Left lung (tissue), 10 donors: ENCODE measurements around the gene SPDYE17. TPM values are rescaled to one million over a fixed set of nuclear protein-coding genes. Genes with fewer than 3 reads are reported as not detected.
"Not testable (repeated sequence)": the region's sequence is repeated elsewhere in the genome, so short reads cannot be mapped to it uniquely, and the experiment has no call there.

Source experiments
- ATAC-seq: fragments of 200-7000 bp; cut with Tn5 transposase; one replicate; pipeline ENCODE4 v1.9.1; 2020; ENCODE audit warnings: moderate library complexity
- DNase-seq, 4 donors: peaks; one replicate each; pipeline ENCODE4 v3.0.0-alpha.2; 2013 to 2020
- H3K27ac ChIP-seq, 2 donors: fragments of 200-600 bp; sonication (generic) in 1 of 2; one replicate each; pipeline versions ENCODE4 v1.5.0 to v1.8.0; 2020 to 2021
- H3K27me3 ChIP-seq, 2 donors: fragments of 200-600 bp; sonication (generic) in 1 of 2; one replicate each; pipeline versions ENCODE4 v1.5.0 to v1.8.0; 2020 to 2021
- H3K36me3 ChIP-seq, 2 donors: fragments of 200-600 bp; sonication (generic) in 1 of 2; one replicate each; pipeline versions ENCODE4 v1.5.0 to v1.8.0; 2020 to 2021
- H3K4me1 ChIP-seq, 2 donors: fragments of 200-600 bp; one replicate each; pipeline ENCODE4 v1.8.0; 2021
- H3K4me3 ChIP-seq, 2 donors: fragments of 200-600 bp; sonication (generic) in 1 of 2; one replicate each; pipeline versions ENCODE4 v1.5.0 to v1.8.0; 2020 to 2021; ENCODE audit warnings: mild to moderate bottlenecking in 1 of 2
- H3K9me3 ChIP-seq, 2 donors: fragments of 200-600 bp; sonication (generic) in 1 of 2; one replicate each; pipeline versions ENCODE4 v1.5.0 to v1.8.0; 2020 to 2021
- intact Hi-C, 2 donors: fragments of 100-400 bp; cut with DNase I; formaldehyde crosslinking; loops; one replicate each; pipeline versions ENCODE4 v1.11.2 to v1.14.2; 2022
- polyA plus RNA-seq, 6 donors: library from polyadenylated mRNA; unstranded; fragments of 120-200 nt; gene quantifications; one replicate each; pipeline ENCODE4 v1.2.1, GENCODE V29; 2013; ENCODE audit not compliant: insufficient read length in 6 of 6
- total RNA-seq, 2 donors: library from RNA; stranded (reverse); fragmentation: NEBNext Ultra II Directional; extraction: Animal tissue kit (Norgen Biotek cat#: 25700); gene quantifications; one replicate each; pipeline ENCODE4 v1.2.1, GENCODE V29; 2021
- donor health status: DM: no; HTN: yes; CAD: no.
- donor health status: DM: no; HTN: no; CAD: no.

The SPDYE17 gene
- total and polyA plus RNA-seq, 8 donors = not detected

- H3K36me3 ChIP-seq = peaks cover 0 to 29% of the 10 kb centered on the region in 2 donors
- DNase-seq, H3K9me3 ChIP-seq, H3K4me3 ChIP-seq, H3K4me1 ChIP-seq, H3K27me3 ChIP-seq, H3K27ac ChIP-seq, intact Hi-C loops: not testable (repeated sequence)
- ATAC-seq = peak; percentile 10
These were observed 48.0 kb downstream of the SPDYE17 start for GRCh38 chr7:76983937-76984783.

- H3K27me3 ChIP-seq, intact Hi-C loops, H3K4me3 ChIP-seq, H3K27ac ChIP-seq, H3K9me3 ChIP-seq, DNase-seq, H3K4me1 ChIP-seq, ATAC-seq: not testable (repeated sequence)
- peaks cover 0 to 37% of the 10 kb centered on the region in 2 donors for H3K36me3 ChIP-seq
These were observed 48.8 kb downstream of the SPDYE17 start for GRCh38 chr7:76983333-76983732.

- H3K4me1 ChIP-seq, H3K27ac ChIP-seq, H3K27me3 ChIP-seq, intact Hi-C loops, H3K9me3 ChIP-seq, H3K4me3 ChIP-seq, ATAC-seq, DNase-seq: not testable (repeated sequence)
- peaks cover 0 to 39% of the 10 kb centered on the region in 2 donors for H3K36me3 ChIP-seq
These were observed 49.7 kb downstream of the SPDYE17 start for GRCh38 chr7:76982501-76982900.

GRCh38 chr7:76981187-76981970 lies 50.8 kb downstream of the SPDYE17 start:
- H3K36me3 ChIP-seq = peaks cover 0 to 39% of the 10 kb centered on the region in 2 donors
- H3K27me3 ChIP-seq, intact Hi-C loops, ATAC-seq, H3K4me3 ChIP-seq, H3K4me1 ChIP-seq, H3K9me3 ChIP-seq, H3K27ac ChIP-seq: not testable (repeated sequence)
- DNase-seq = peak in 1 of 4 donors; percentile 38

GRCh38 chr7:76980576-76980975 lies 51.6 kb downstream of the SPDYE17 start:
- H3K4me1 ChIP-seq, H3K27ac ChIP-seq, H3K4me3 ChIP-seq, ATAC-seq, H3K9me3 ChIP-seq, intact Hi-C loops, H3K27me3 ChIP-seq: not testable (repeated sequence)
- DNase-seq = peak in 1 of 4 donors; percentile 60
- peaks cover 0 to 39% of the 10 kb centered on the region in 2 donors for H3K36me3 ChIP-seq

GRCh38 chr7:76977761-76978367 lies 54.3 kb downstream of the SPDYE17 start:
- H3K9me3 ChIP-seq, DNase-seq, H3K4me1 ChIP-seq, H3K27me3 ChIP-seq, H3K4me3 ChIP-seq, ATAC-seq, intact Hi-C loops, H3K27ac ChIP-seq: not testable (repeated sequence)
- H3K36me3 ChIP-seq = peaks cover 0 to 39% of the 10 kb centered on the region in 2 donors

- ATAC-seq = not testable (repeated sequence)
These were observed 57.2 kb downstream of the SPDYE17 start for GRCh38 chr7:76974793-76975579.

GRCh38 chr7:76974336-76974735 lies 57.8 kb downstream of the SPDYE17 start:
- intact Hi-C loops = not testable (repeated sequence)

More at GRCh38 chr7:76974793-76975579, 57.2 kb downstream of the SPDYE17 start:
- DNase-seq, H3K4me1 ChIP-seq, H3K27me3 ChIP-seq, H3K9me3 ChIP-seq, H3K27ac ChIP-seq, H3K4me3 ChIP-seq, intact Hi-C loops: not testable (repeated sequence)
- H3K36me3 ChIP-seq = peaks cover 0 to 18% of the 10 kb centered on the region in 2 donors

GRCh38 chr7:76972391-76972790 lies 59.8 kb downstream of the SPDYE17 start:
- H3K9me3 ChIP-seq, H3K27me3 ChIP-seq, ATAC-seq, H3K36me3 ChIP-seq, H3K4me1 ChIP-seq, DNase-seq, intact Hi-C loops, H3K27ac ChIP-seq, H3K4me3 ChIP-seq: not testable (repeated sequence)

More at GRCh38 chr7:76974336-76974735, 57.8 kb downstream of the SPDYE17 start:
- not testable (repeated sequence) for H3K9me3 ChIP-seq, H3K4me3 ChIP-seq, H3K27ac ChIP-seq, ATAC-seq, H3K27me3 ChIP-seq, DNase-seq, H3K4me1 ChIP-seq
- H3K36me3 ChIP-seq = peaks cover 0 to 12% of the 10 kb centered on the region in 2 donors
